Measurements from ENCODE around the gene IQGAP3.

Gene IQGAP3

DNA sequence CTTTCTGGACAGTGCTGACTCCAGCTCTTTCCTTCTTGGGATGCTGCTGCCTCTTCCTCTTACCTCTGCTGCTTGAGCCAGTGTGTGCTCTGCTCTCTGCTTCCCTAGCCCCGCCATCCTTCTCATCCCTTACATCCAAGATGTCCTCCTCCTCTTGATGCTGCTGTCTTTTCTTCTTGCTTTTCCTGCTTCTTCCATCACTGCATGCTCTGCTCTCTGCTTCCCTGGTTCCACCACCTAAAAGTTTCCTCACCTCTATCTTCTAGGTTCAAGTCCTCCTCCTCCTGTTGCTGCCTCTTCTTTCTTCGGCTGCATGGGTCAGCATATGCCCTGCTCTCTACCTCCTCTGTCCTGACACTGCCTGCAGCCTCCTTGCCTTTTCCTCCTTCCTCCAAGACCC lies 22.7 kb upstream of the IQGAP3 start:
- no peak for DNase-seq (ENCODE audit: extremely low read depth, low read depth)
- H3K4me3 ChIP-seq (replicated peaks; ENCODE audit: low read depth, low read length) = no peak overlapping the region
- TF ChIP-seq, protein P1, sequence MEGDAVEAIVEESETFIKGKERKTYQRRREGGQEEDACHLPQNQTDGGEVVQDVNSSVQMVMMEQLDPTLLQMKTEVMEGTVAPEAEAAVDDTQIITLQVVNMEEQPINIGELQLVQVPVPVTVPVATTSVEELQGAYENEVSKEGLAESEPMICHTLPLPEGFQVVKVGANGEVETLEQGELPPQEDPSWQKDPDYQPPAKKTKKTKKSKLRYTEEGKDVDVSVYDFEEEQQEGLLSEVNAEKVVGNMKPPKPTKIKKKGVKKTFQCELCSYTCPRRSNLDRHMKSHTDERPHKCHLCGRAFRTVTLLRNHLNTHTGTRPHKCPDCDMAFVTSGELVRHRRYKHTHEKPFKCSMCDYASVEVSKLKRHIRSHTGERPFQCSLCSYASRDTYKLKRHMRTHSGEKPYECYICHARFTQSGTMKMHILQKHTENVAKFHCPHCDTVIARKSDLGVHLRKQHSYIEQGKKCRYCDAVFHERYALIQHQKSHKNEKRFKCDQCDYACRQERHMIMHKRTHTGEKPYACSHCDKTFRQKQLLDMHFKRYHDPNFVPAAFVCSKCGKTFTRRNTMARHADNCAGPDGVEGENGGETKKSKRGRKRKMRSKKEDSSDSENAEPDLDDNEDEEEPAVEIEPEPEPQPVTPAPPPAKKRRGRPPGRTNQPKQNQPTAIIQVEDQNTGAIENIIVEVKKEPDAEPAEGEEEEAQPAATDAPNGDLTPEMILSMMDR (IDR thresholded peaks at IDR 0.05; ENCODE audit: low read depth, low read length, missing control alignments) = no peak

DNA sequence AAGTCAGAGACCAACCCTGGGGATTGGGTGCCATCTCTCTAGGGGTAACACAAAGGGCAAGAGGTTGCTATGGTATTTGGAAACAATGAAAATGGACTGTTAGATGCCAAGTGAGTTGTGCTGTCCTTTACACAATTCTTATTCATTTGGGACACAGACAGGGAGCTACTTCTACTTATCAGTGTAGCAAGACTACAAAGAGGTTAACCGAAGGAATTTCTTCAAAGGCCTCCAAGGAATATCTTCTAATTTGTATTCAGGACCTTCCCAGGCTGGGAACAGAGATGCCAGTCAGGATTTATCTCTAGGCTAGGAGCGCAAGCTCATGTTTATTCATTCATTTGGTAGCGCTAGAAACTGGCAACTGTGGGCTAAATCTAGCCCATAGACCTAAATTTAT lies 21.8 kb upstream of the IQGAP3 start:
- no peak for DNase-seq (ENCODE audit: extremely low read depth, low read depth)
- TF ChIP-seq, protein P1 (IDR thresholded peaks at IDR 0.05; ENCODE audit: low read depth, low read length, missing control alignments) = no peak
- no peak overlapping the region for H3K4me3 ChIP-seq (replicated peaks; ENCODE audit: low read depth, low read length)

DNA sequence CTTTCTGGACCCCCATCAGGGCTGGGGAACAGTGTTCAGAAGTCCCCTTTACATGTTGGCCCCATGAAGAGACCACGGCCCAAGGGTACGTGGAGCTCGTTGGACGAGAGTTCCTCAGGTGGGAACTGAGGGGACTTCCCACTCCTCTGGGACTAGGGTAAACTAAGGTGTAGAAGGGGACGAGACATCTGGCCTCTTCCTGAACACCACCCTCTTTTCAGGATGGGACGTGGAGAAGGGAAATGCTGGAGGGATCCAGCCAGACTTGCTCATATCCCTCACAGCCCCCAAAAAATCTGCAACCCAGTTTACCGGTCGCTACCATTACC lies 21.3 kb upstream of the IQGAP3 start:
- no peak overlapping the region for H3K4me3 ChIP-seq (replicated peaks; ENCODE audit: low read depth, low read length)
- TF ChIP-seq, protein P1 (IDR thresholded peaks at IDR 0.05; ENCODE audit: low read depth, low read length, missing control alignments) = no peak

DNA sequence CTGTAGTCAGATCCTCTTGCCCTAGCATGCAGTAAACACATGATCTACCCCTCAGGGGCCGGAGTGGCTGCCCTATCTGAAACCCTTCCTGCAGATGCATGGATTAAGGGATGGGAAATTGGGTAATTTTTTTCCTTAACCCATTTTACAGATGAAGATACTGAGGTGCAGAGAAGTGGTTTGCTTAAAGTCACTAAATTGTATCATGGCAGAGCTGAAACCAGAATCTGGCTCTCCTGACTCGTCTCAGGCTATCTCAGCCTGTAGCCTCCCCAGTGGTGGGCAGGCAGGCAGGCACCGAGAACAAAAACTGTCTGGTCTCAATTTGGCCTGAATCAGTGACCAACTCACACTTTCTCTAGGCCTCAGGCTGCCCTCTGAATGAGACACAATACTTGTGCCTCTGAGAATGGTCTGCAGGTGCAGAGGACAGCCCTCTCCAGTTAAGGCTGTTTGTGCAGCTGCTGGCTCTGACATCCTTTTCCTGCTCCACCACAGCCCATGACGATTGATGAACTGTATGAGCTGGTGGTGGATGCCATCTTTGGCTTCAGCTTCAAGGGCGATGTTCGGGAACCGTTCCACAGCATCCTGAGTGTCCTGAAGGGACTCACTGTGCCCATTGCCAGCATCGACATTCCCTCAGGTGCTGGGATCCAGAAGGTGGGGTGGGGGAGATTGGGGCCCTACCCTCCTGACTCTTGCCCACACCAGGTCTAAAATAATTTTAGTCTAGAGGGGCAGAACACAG lies 20.7 kb upstream of the IQGAP3 start:
- TF ChIP-seq, protein P1 (IDR thresholded peaks at IDR 0.05; ENCODE audit: low read depth, low read length, missing control alignments) = no peak
- H3K4me3 ChIP-seq (replicated peaks; ENCODE audit: low read depth, low read length) = peak overlapping the region; percentile 81; the same call in 1 of the 2 replicates

More for the DNA sequence above, 21.3 kb upstream of the IQGAP3 start:
- no peak for DNase-seq (ENCODE audit: extremely low read depth, low read depth)

DNA sequence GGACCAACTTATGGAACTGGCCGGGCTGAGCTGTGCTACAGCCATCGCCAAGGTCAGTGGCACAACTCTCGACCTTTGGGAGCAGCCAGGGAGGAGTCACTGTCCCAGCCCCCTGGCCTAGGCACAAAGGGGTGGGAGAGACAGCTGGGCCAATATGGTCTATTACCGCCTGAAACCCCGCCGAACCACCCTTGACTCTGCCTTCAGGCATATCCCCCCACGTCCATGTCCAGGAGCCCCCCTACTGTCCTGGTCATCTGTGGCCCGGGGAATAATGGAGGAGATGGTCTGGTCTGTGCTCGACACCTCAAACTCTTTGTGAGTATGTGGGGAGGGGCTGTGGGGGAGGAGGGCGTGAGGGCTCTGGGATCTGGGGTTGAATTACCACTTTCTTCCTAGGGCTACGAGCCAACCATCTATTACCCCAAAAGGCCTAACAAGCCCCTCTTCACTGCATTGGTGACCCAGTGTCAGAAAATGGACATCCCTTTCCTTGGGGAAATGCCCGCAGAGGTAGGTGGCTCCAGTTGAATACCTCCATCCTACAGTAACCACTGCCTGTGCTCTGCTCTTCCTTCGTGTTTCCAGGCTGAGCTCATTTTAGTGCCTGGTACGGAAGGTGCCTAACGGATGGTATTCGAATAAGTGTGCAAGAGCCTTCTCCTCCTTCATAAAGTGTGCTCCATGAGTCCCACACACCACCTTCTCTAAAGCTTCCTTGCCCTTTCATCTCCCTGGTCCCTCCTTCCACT lies 20.0 kb upstream of the IQGAP3 start:
- peak overlapping the region; percentile 81 for H3K4me3 ChIP-seq (replicated peaks; ENCODE audit: low read depth, low read length)
- DNase-seq (ENCODE audit: extremely low read depth, low read depth) = no peak
- TF ChIP-seq, protein P1 (IDR thresholded peaks at IDR 0.05; ENCODE audit: low read depth, low read length, missing control alignments) = no peak

More for the DNA sequence above, 20.7 kb upstream of the IQGAP3 start:
- DNase-seq (ENCODE audit: extremely low read depth, low read depth) = no peak

DNA sequence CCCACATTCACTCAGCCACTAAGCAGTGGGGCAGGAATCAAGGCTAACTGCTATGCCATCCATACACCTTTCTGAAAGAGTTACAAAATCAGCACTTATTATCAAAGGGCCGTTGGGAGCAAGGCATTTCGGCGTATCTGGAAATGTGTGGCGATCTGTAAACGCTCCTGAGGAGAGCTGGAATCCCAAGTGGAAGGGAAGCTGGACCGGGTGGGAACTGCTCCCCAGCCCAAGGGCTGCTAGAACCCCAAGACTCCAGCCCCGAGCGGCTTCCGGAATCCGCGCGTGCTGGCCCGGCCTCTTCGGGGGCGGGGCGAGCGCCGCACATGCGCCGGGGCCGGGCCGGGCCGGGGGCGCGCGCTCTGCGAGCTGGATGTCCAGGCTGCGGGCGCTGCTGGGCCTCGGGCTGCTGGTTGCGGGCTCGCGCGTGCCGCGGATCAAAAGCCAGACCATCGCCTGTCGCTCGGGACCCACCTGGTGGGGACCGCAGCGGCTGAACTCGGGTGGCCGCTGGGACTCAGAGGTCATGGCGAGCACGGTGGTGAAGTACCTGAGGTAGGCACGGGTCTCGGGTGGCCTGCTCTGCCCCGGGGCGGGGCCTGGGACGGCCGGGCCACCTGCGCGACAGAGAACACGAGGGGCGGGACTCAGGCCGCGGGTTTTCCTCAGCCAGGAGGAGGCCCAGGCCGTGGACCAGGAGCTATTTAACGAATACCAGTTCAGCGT lies 19.2 kb upstream of the IQGAP3 start, which contains the start of gene NAXE:
Gene NAXE (plus strand): TSS at position 345 of the 726 bp plus-strand sequence. CDS start 29 bp downstream, at position 374.
- TF ChIP-seq, protein P1 (IDR thresholded peaks at IDR 0.05; ENCODE audit: low read depth, low read length, missing control alignments) = no peak
- peak within 1 kb of the TSS; percentile 81 for H3K4me3 ChIP-seq (replicated peaks; ENCODE audit: low read depth, low read length)
- no peak for DNase-seq (ENCODE audit: extremely low read depth, low read depth)
